Thoracic aorta (tissue), 2 donors: ENCODE results near the gene NHERF1. TPM values are rescaled to one million over a fixed set of nuclear protein-coding genes. Genes with fewer than 3 reads are reported as not detected.

Source experiments
- ATAC-seq: fragments of 150-250 bp; one replicate; pipeline ENCODE4 v1.8.0; 2017; ENCODE audit warnings: low read depth; ENCODE audit not compliant: insufficient number of reproducible peaks, low FRiP score
- DNase-seq: peaks from one replicate; pipeline ENCODE4 v3.0.0-alpha.2; 2020; ENCODE audit warnings: low spot score
- H3K27ac ChIP-seq, 2 donors: fragments of 200-600 bp; sonication (generic); 1 replicate in 1 of 2; 2 replicates in 1 of 2; pipeline ENCODE4 v1.5.1; 2016; ENCODE audit warnings: mild to moderate bottlenecking in 2 of 2, moderate library complexity in 2 of 2
- H3K27me3 ChIP-seq: fragments of 200-600 bp; sonication (generic); replicated peaks from 2 replicates; pipeline ENCODE4 v1.6.0; 2016; ENCODE audit warnings: mild to moderate bottlenecking; ENCODE audit not compliant: insufficient read depth
- H3K36me3 ChIP-seq: fragments of 200-600 bp; sonication (generic); one replicate; pipeline ENCODE4 v1.5.1; 2016
- H3K4me1 ChIP-seq, 2 donors: fragments of 200-600 bp; sonication (generic); 1 replicate in 1 of 2; 2 replicates in 1 of 2; pipeline versions ENCODE4 v1.5.1 to v1.6.0; 2016; ENCODE audit warnings: low read depth in 2 of 2, mild to moderate bottlenecking in 1 of 2; ENCODE audit not compliant: control insufficient read depth in 1 of 2
- H3K4me3 ChIP-seq: fragments of 200-600 bp; sonication (generic); 2 replicates; pipeline ENCODE4 v1.5.1; 2016; ENCODE audit warnings: mild to moderate bottlenecking
- H3K9me3 ChIP-seq: fragments of 200-600 bp; sonication (generic); 2 replicates; pipeline ENCODE4 v1.5.1; 2016
- total RNA-seq, 2 donors: library from RNA; depleted of rRNA; stranded (reverse); fragments of >200 nt; gene quantifications; one replicate each; pipeline versions ENCODE4 v1.1.0 to v1.2.3, GENCODE V29; 2016
- TF ChIP-seq, protein P1 (sequence below): fragments of 200-600 bp; sonication (generic); IDR thresholded peaks from one replicate; pipeline ENCODE4 v1.5.1; 2019; ENCODE audit warnings: antibody characterized with exemption

Gene NHERF1
- total RNA-seq, 2 donors from 2014 or later, result 23.2 to 32.8 TPM

DNA sequence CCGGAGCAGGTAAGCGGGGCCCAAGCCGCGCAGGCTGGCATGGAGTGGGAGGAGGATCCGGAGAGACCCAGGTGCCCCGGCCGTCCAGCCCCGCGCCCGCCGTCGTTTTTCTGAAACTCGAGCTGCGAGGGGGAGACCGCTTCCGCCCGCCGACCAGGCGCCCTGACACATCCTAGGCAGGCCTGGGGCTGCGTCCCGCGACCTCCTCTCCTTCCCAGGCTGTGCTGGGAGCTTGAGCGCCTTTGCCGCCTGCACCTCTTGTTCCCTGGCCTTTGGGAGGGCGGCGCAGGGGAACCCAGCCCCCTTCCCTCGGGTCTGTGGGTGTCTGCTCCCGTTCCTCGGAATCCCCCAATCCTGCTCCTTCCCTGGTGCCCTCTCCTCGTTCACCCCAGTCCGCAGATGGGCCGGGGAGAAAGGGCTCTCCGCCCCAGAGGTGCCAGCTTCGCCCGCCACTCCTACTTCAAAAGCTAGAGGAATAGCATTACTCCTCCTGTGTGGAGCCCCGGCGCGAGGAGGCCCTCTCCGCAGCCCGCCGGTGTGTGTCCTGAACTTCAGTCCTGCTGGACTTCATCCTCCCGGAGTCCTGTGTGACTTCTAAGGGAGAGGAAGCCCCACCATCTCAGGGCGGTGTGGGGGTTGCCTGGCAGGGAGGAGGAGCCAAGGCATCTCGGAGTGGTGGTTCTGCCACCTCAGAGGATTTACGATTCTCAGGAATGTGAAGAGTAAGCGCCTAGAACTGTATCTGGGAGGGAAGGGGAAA lies 1.0 kb downstream of the NHERF1 start:
- no peaks in the 10 kb centered on the region for H3K36me3 ChIP-seq
- no peaks in the 10 kb centered on the region for H3K9me3 ChIP-seq
- peak overlapping the region; percentile 98 for H3K4me3 ChIP-seq
- H3K27me3 ChIP-seq, result no peaks in the 10 kb centered on the region
- peak overlapping the region; percentile 70 to 85 for H3K27ac ChIP-seq
- TF ChIP-seq, protein P1, sequence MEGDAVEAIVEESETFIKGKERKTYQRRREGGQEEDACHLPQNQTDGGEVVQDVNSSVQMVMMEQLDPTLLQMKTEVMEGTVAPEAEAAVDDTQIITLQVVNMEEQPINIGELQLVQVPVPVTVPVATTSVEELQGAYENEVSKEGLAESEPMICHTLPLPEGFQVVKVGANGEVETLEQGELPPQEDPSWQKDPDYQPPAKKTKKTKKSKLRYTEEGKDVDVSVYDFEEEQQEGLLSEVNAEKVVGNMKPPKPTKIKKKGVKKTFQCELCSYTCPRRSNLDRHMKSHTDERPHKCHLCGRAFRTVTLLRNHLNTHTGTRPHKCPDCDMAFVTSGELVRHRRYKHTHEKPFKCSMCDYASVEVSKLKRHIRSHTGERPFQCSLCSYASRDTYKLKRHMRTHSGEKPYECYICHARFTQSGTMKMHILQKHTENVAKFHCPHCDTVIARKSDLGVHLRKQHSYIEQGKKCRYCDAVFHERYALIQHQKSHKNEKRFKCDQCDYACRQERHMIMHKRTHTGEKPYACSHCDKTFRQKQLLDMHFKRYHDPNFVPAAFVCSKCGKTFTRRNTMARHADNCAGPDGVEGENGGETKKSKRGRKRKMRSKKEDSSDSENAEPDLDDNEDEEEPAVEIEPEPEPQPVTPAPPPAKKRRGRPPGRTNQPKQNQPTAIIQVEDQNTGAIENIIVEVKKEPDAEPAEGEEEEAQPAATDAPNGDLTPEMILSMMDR, result no peak
- H3K4me1 ChIP-seq, result peaks cover 11 to 33% of the 10 kb centered on the region in 2 donors
- ATAC-seq (no peak), DNase-seq (no peak)

- H3K9me3 ChIP-seq, result no peaks in the 10 kb centered on the region
- ATAC-seq, result no peak
- peak overlapping the region; percentile 70 to 85 for H3K27ac ChIP-seq
- no peaks in the 10 kb centered on the region for H3K36me3 ChIP-seq
- H3K27me3 ChIP-seq, result no peaks in the 10 kb centered on the region
- no peak for DNase-seq
- TF ChIP-seq, protein P1, result no peak
- H3K4me3 ChIP-seq, result peak overlapping the region; percentile 98
- H3K4me1 ChIP-seq, result peaks cover 11 to 30% of the 10 kb centered on the region in 2 donors
These were observed 1.6 kb downstream of the NHERF1 start for GRCh38 chr17:74750039-74750326.

GRCh38 chr17:74750327-74751069 lies 2.1 kb downstream of the NHERF1 start:
- H3K4me3 ChIP-seq, result peak overlapping the region; percentile 98
- TF ChIP-seq, protein P1, result no peak
- peaks cover 11 to 27% of the 10 kb centered on the region in 2 donors for H3K4me1 ChIP-seq
- H3K27me3 ChIP-seq, result no peaks in the 10 kb centered on the region
- DNase-seq (no peak), ATAC-seq (no peak)
- peak overlapping the region; percentile 70 to 85 for H3K27ac ChIP-seq
- H3K36me3 ChIP-seq, result no peaks in the 10 kb centered on the region
- no peaks in the 10 kb centered on the region for H3K9me3 ChIP-seq

- H3K4me3 ChIP-seq, result no peak overlapping the region
- H3K27ac ChIP-seq, result no peak overlapping the region
- peaks cover 14 to 31% of the 10 kb centered on the region in 2 donors for H3K4me1 ChIP-seq
- H3K27me3 ChIP-seq, result no peaks in the 10 kb centered on the region
- TF ChIP-seq, protein P1, result no peak
- H3K36me3 ChIP-seq, result no peaks in the 10 kb centered on the region
- DNase-seq, result no peak
- no peaks in the 10 kb centered on the region for H3K9me3 ChIP-seq
- no peak for ATAC-seq
These were observed 4.0 kb downstream of the NHERF1 start for GRCh38 chr17:74752415-74752814.

- ATAC-seq, result no peak
- Histone ChIP-seq H3K9me3 (no peaks in the 10 kb centered on the region), H3K27ac (no peak overlapping the region), H3K36me3 (no peaks in the 10 kb centered on the region), H3K4me3 (no peak overlapping the region), H3K27me3 (no peaks in the 10 kb centered on the region), H3K4me1 (peaks cover 14 to 31% of the 10 kb centered on the region in 2 donors)
- TF ChIP-seq, protein P1, result no peak
- no peak for DNase-seq
These were observed 4.5 kb downstream of the NHERF1 start for GRCh38 chr17:74752822-74753401.
